HEK293 (cell line): ENCODE results near the gene SEMA3A.

ENCODE experiments used
- CTCF ChIA-PET: fragments of 350-600 bp; formaldehyde crosslinking; extraction: SDS; loops from one replicate; lab custom pipeline; 2021; ENCODE audit warnings: antibody characterized with exemption; lab: Yijun Ruan, JAX
- POLR2A ChIA-PET: fragments of 300-600 bp; formaldehyde crosslinking; extraction: SDS; loops from one replicate; lab custom pipeline; 2020; ENCODE audit warnings: antibody characterized with exemption, inconsistent platforms; lab: Yijun Ruan, JAX
- H3K27ac ChIP-seq: fragments of 200-500 bp; sonication (Bioruptor generic); 2 replicates; pipeline ENCODE4 v1.5.1; 2014; ENCODE audit warnings: low read depth, low read length, control low read depth, inconsistent platforms; ENCODE audit errors: extremely low read depth
- H3K36me3 ChIP-seq, 2 experiments: fragments of 200-500 bp in 1 of 2; sonication (Bioruptor generic) in 1 of 2; 1 replicate in 1 of 2; 2 replicates in 1 of 2; pipeline ENCODE4 v1.5.1; 2014 to 2017; ENCODE audit warnings: inconsistent platforms in 2 of 2, low read length in 2 of 2; ENCODE audit not compliant: control insufficient read depth in 2 of 2, insufficient read depth in 1 of 2
- H3K4me1 ChIP-seq: fragments of 200-500 bp; sonication (Bioruptor generic); 2 replicates; pipeline ENCODE4 v1.5.1; 2014; ENCODE audit warnings: mild to moderate bottlenecking, low read length, inconsistent platforms; ENCODE audit not compliant: control insufficient read depth, insufficient read depth
- H3K4me3 ChIP-seq: 2 replicates; pipeline ENCODE4 v1.5.1; 2011; ENCODE audit warnings: low read depth, mild to moderate bottlenecking, control low read depth, low read length, moderate library complexity
- H3K9me3 ChIP-seq: fragments of 200-500 bp; sonication (Bioruptor generic); 2 replicates; pipeline ENCODE4 v1.5.1; 2014; ENCODE audit warnings: low read depth, low read length, inconsistent platforms; ENCODE audit not compliant: control insufficient read depth, insufficient read depth
- BCL6B ChIP-seq: fragments of 450-650 bp; formaldehyde crosslinking; IDR thresholded peaks from 2 replicates; pipeline ENCODE4 v1.5.1; 2017; ENCODE audit warnings: missing biosample characterization, missing genetic modification characterization
- KLF7 ChIP-seq: fragments of 450-650 bp; formaldehyde crosslinking; IDR thresholded peaks from 2 replicates; pipeline ENCODE4 v1.5.1; 2016; ENCODE audit warnings: missing biosample characterization, missing genetic modification characterization, borderline replicate concordance
- MZF1 ChIP-seq: fragments of 450-650 bp; formaldehyde crosslinking; IDR thresholded peaks from 2 replicates; pipeline ENCODE4 v1.5.1; 2017; ENCODE audit warnings: missing biosample characterization, missing genetic modification characterization, borderline replicate concordance
- PRDM10 ChIP-seq: fragments of 450-650 bp; formaldehyde crosslinking; IDR thresholded peaks from 2 replicates; pipeline ENCODE4 v1.5.1; 2016; ENCODE audit warnings: missing biosample characterization, missing genetic modification characterization
- SP7 ChIP-seq: fragments of 450-650 bp; formaldehyde crosslinking; IDR thresholded peaks from 2 replicates; pipeline ENCODE4 v1.5.1; 2016; ENCODE audit warnings: missing biosample characterization, missing genetic modification characterization
- TRIM28 ChIP-seq: IDR thresholded peaks from 2 replicates; pipeline ENCODE4 v1.6.1; 2011; ENCODE audit warnings: low read length, control low read depth, borderline replicate concordance
- ZBTB1 ChIP-seq: fragments of 450-650 bp; formaldehyde crosslinking; IDR thresholded peaks from 2 replicates; pipeline ENCODE4 v1.5.1; 2016; ENCODE audit warnings: missing biosample characterization, missing genetic modification characterization
- ZBTB10 ChIP-seq: fragments of 450-650 bp; formaldehyde crosslinking; IDR thresholded peaks from 2 replicates; pipeline ENCODE4 v1.5.1; 2016; ENCODE audit warnings: missing biosample characterization, missing genetic modification characterization
- ZEB2 ChIP-seq: fragments of 450-650 bp; formaldehyde crosslinking; IDR thresholded peaks from 2 replicates; pipeline ENCODE4 v1.5.1; 2016; ENCODE audit warnings: missing biosample characterization, missing genetic modification characterization
- ZNF10 ChIP-seq: fragments of 450-650 bp; formaldehyde crosslinking; IDR thresholded peaks from 2 replicates; pipeline ENCODE4 v1.5.1; 2017; ENCODE audit warnings: missing biosample characterization, missing genetic modification characterization
- ZNF266 ChIP-seq: fragments of 450-650 bp; formaldehyde crosslinking; IDR thresholded peaks from 2 replicates; pipeline ENCODE4 v1.5.1; 2016; ENCODE audit warnings: missing biosample characterization, missing genetic modification characterization, low read depth
- ZNF302 ChIP-seq: fragments of 450-650 bp; formaldehyde crosslinking; IDR thresholded peaks from 2 replicates; pipeline ENCODE4 v1.5.1; 2016; ENCODE audit warnings: missing biosample characterization, missing genetic modification characterization, low read depth
- ZNF433 ChIP-seq: fragments of 450-650 bp; formaldehyde crosslinking; IDR thresholded peaks from 2 replicates; pipeline ENCODE4 v1.5.1; 2016; ENCODE audit warnings: missing biosample characterization, missing genetic modification characterization, low read depth
- ZNF48 ChIP-seq: fragments of 450-650 bp; formaldehyde crosslinking; IDR thresholded peaks from 2 replicates; pipeline ENCODE4 v1.5.1; 2016; ENCODE audit warnings: missing biosample characterization, missing genetic modification characterization
- ZNF513 ChIP-seq: fragments of 450-650 bp; IDR thresholded peaks from 2 replicates; pipeline ENCODE4 v1.5.1; 2018; ENCODE audit warnings: missing biosample characterization, missing genetic modification characterization
- ZNF585B ChIP-seq: fragments of 450-650 bp; formaldehyde crosslinking; IDR thresholded peaks from 2 replicates; pipeline ENCODE4 v1.5.1; 2016; ENCODE audit warnings: missing biosample characterization, missing genetic modification characterization
- ZNF624 ChIP-seq: fragments of 450-650 bp; formaldehyde crosslinking; IDR thresholded peaks from 2 replicates; pipeline ENCODE4 v1.5.1; 2017; ENCODE audit warnings: missing biosample characterization, missing genetic modification characterization
- ZNF629 ChIP-seq: fragments of 450-650 bp; formaldehyde crosslinking; IDR thresholded peaks from 2 replicates; pipeline ENCODE4 v1.5.1; 2017; ENCODE audit warnings: missing biosample characterization, missing genetic modification characterization
- ZSCAN18 ChIP-seq: fragments of 450-650 bp; formaldehyde crosslinking; IDR thresholded peaks from 2 replicates; pipeline ENCODE4 v1.5.1; 2016; ENCODE audit warnings: missing biosample characterization, missing genetic modification characterization

SEMA3A gene

GRCh38 chr7:83921941-83922607, 272.5 kb downstream of the SEMA3A start:
- no peak overlapping the region for H3K27ac ChIP-seq
- CTCF ChIA-PET = interaction anchor here (1.1 kb wide), 1 partner anchor 14 kb away, joined by 4 read pairs; no protein-coding TSS in a partner anchor

GRCh38 chr7:83921271-83921940, 273.2 kb downstream of the SEMA3A start:
- H3K27ac ChIP-seq = no peak overlapping the region
- no peaks in the 10 kb centered on the region for H3K9me3 ChIP-seq
- ChIA-PET POLR2A (no interaction called here), CTCF (interaction anchor here (1.1 kb wide), 1 partner anchor 14 kb away, joined by 4 read pairs; no protein-coding TSS in a partner anchor)
- H3K4me1 ChIP-seq = no peaks in the 10 kb centered on the region
- no peak overlapping the region for H3K4me3 ChIP-seq
- no peaks in the 10 kb centered on the region for H3K36me3 ChIP-seq
- TF ChIP-seq ZNF302 (no peak), BCL6B (tag by site-specific recombination) (no peak), ZBTB10 (no peak), ZNF10 (no peak), ZEB2 (tag by site-specific recombination) (no peak), ZNF266 (tag by site-specific recombination) (no peak), ZNF629 (no peak), ZNF585B (tag by site-specific recombination) (no peak), MZF1 (tag by site-specific recombination) (no peak), KLF7 (tag by site-specific recombination) (no peak), ZBTB1 (tag by site-specific recombination) (no peak), ZSCAN18 (no peak), ZNF624 (no peak), TRIM28 (no peak), PRDM10 (tag by site-specific recombination) (no peak), ZNF48 (no peak), ZNF433 (tag by site-specific recombination) (no peak)

More at GRCh38 chr7:83921941-83922607, 272.5 kb downstream of the SEMA3A start:
- Histone ChIP-seq H3K4me3 (no peak overlapping the region), H3K36me3 (no peaks in the 10 kb centered on the region), H3K9me3 (no peaks in the 10 kb centered on the region), H3K4me1 (no peaks in the 10 kb centered on the region)
- POLR2A ChIA-PET = no interaction called here
- TF ChIP-seq ZNF513 (tag by site-specific recombination) = no peak
- 0 out of 2 replicates have a peak, but pooled peaks have one; percentile 16 for TF ChIP-seq SP7 (tag by site-specific recombination)
